H9 (cell line): ENCODE measurements around the gene FATE1. TPM values are rescaled to one million over a fixed set of nuclear protein-coding genes. Genes with fewer than 3 reads are reported as not detected.

Experiments used
- DNase-seq: peaks from one replicate; pipeline ENCODE4 v3.0.0-alpha.2; 2017
- H2AFZ ChIP-seq: one replicate; pipeline ENCODE4 v1.6.1; 2013; ENCODE audit warnings: mild to moderate bottlenecking, low read length, control low read depth, moderate library complexity
- H2AK5ac ChIP-seq: 2 replicates; pipeline ENCODE4 v1.6.1; 2013; ENCODE audit warnings: low read length, control low read depth, mixed read lengths; ENCODE audit not compliant: insufficient read length
- H2BK120ac ChIP-seq: one replicate; pipeline ENCODE4 v1.6.1; 2013; ENCODE audit warnings: low read depth, mild to moderate bottlenecking, low read length, control low read depth, inconsistent platforms; ENCODE audit not compliant: poor library complexity, severe bottlenecking
- H2BK12ac ChIP-seq: 2 replicates; pipeline ENCODE4 v1.6.1; 2013; ENCODE audit warnings: low read length, control low read depth, mixed read lengths, low read depth; ENCODE audit not compliant: insufficient read length
- H2BK15ac ChIP-seq: 2 replicates; pipeline ENCODE4 v1.6.1; 2013; ENCODE audit warnings: low read depth, low read length, control low read depth
- H2BK20ac ChIP-seq: one replicate; pipeline ENCODE4 v1.6.1; 2013; ENCODE audit warnings: low read depth, mild to moderate bottlenecking, low read length, control low read depth, inconsistent platforms; ENCODE audit not compliant: poor library complexity, severe bottlenecking
- H2BK5ac ChIP-seq: 2 replicates; pipeline ENCODE4 v1.6.1; 2013; ENCODE audit warnings: low read length, control low read depth, mixed read lengths; ENCODE audit not compliant: insufficient read length
- H3K14ac ChIP-seq: 2 replicates; pipeline ENCODE4 v1.6.1; 2013; ENCODE audit warnings: low read length, control low read depth; ENCODE audit not compliant: insufficient read depth
- H3K18ac ChIP-seq: 2 replicates; pipeline ENCODE4 v1.6.1; 2013; ENCODE audit warnings: low read depth, mild to moderate bottlenecking, mixed read lengths, low read length, control low read depth; ENCODE audit not compliant: insufficient read length
- H3K23ac ChIP-seq: 2 replicates; pipeline ENCODE4 v1.6.1; 2013; ENCODE audit warnings: low read length, control low read depth, mixed read lengths, low read depth; ENCODE audit not compliant: insufficient read length
- H3K23me2 ChIP-seq: 2 replicates; pipeline ENCODE4 v1.6.1; 2013; ENCODE audit warnings: low read depth, mild to moderate bottlenecking, mixed read lengths, low read length, control low read depth; ENCODE audit not compliant: insufficient read length, poor library complexity, severe bottlenecking
- H3K27ac ChIP-seq: 2 replicates; pipeline ENCODE4 v1.5.1; 2013; ENCODE audit warnings: low read length, control low read depth, mixed read lengths, low read depth; ENCODE audit not compliant: insufficient read length
- H3K27me3 ChIP-seq: 2 replicates; pipeline ENCODE4 v1.6.1; 2013; ENCODE audit warnings: low read length, control low read depth, inconsistent platforms; ENCODE audit not compliant: insufficient read depth
- H3K4ac ChIP-seq: 2 replicates; pipeline ENCODE4 v1.6.1; 2013; ENCODE audit warnings: low read depth, mild to moderate bottlenecking, control low read depth, inconsistent platforms, low read length, moderate library complexity
- H3K4me1 ChIP-seq: 2 replicates; pipeline ENCODE4 v1.6.1; 2013; ENCODE audit warnings: low read length, control low read depth, inconsistent platforms; ENCODE audit not compliant: insufficient read depth
- H3K4me2 ChIP-seq: 2 replicates; pipeline ENCODE4 v1.6.1; 2013; ENCODE audit warnings: low read length, control low read depth, mixed read lengths; ENCODE audit not compliant: insufficient read length, insufficient read depth
- H3K56ac ChIP-seq: 2 replicates; pipeline ENCODE4 v1.6.1; 2013; ENCODE audit warnings: low read depth, mild to moderate bottlenecking, mixed read lengths, low read length, control low read depth; ENCODE audit not compliant: insufficient read length
- H3K79me1 ChIP-seq: 2 replicates; pipeline ENCODE4 v1.6.1; 2013; ENCODE audit warnings: low read depth, mild to moderate bottlenecking, moderate library complexity, low read length, control low read depth, inconsistent platforms; ENCODE audit not compliant: insufficient read depth, poor library complexity, severe bottlenecking
- H3K79me2 ChIP-seq: 2 replicates; pipeline ENCODE4 v1.6.1; 2013; ENCODE audit warnings: low read length, control low read depth, inconsistent platforms; ENCODE audit not compliant: insufficient read depth
- H3K9ac ChIP-seq: 2 replicates; pipeline ENCODE4 v1.6.1; 2013; ENCODE audit warnings: low read length, control low read depth, mixed read lengths; ENCODE audit not compliant: insufficient read length; ENCODE audit errors: extremely low read depth
- H3K9me3 ChIP-seq: one replicate; pipeline ENCODE4 v1.6.1; 2013; ENCODE audit warnings: low read depth, low read length, inconsistent platforms; ENCODE audit not compliant: control insufficient read depth
- H3T11ph ChIP-seq: one replicate; pipeline ENCODE4 v1.6.1; 2013; ENCODE audit warnings: mild to moderate bottlenecking, low read length, control low read depth, inconsistent platforms
- H4K20me1 ChIP-seq: one replicate; pipeline ENCODE4 v1.6.1; 2013; ENCODE audit not compliant: control insufficient read depth, insufficient read length, insufficient read depth
- H4K5ac ChIP-seq: 2 replicates; pipeline ENCODE4 v1.6.1; 2013; ENCODE audit warnings: low read depth, mild to moderate bottlenecking, mixed read lengths, low read length, control low read depth; ENCODE audit not compliant: insufficient read length
- H4K8ac ChIP-seq: replicated peaks from 2 replicates; pipeline ENCODE4 v1.6.1; 2013; ENCODE audit warnings: low read length, control low read depth, mixed read lengths, low read depth; ENCODE audit not compliant: insufficient read length
- H4K91ac ChIP-seq: 2 replicates; pipeline ENCODE4 v1.6.1; 2013; ENCODE audit warnings: low read depth, mild to moderate bottlenecking, moderate library complexity, mixed read lengths, low read length, control low read depth; ENCODE audit not compliant: insufficient read length
- H3K27ac Mint-ChIP-seq, 3 experiments: 2 replicates in 2 of 3; 3 replicates in 1 of 3; pipeline ENCODE4 v1.8.0; 2020 to 2021; ENCODE audit warnings: mixed read lengths in 3 of 3, mild to moderate bottlenecking in 1 of 3, moderate library complexity in 1 of 3
- H3K27me3 Mint-ChIP-seq: 2 replicates; pipeline ENCODE4 v1.8.0; 2021; ENCODE audit warnings: low read depth, mild to moderate bottlenecking, moderate library complexity, mixed read lengths
- H3K36me3 Mint-ChIP-seq, 3 experiments: 2 replicates in 2 of 3; 3 replicates in 1 of 3; pipeline ENCODE4 v1.8.0; 2020 to 2021; ENCODE audit warnings: low read depth in 3 of 3, mixed read lengths in 3 of 3; ENCODE audit not compliant: insufficient read depth in 1 of 3
- H3K4me1 Mint-ChIP-seq, 2 experiments: 2 replicates each; pipeline ENCODE4 v1.8.0; 2020; ENCODE audit warnings: mixed read lengths in 2 of 2
- H3K4me3 Mint-ChIP-seq, 2 experiments: 2 replicates in 1 of 2; 3 replicates in 1 of 2; pipeline ENCODE4 v1.8.0; 2020 to 2021; ENCODE audit warnings: mild to moderate bottlenecking in 2 of 2, mixed read lengths in 2 of 2, moderate library complexity in 1 of 2
- H3K9me3 Mint-ChIP-seq, 2 experiments: 2 replicates in 1 of 2; 3 replicates in 1 of 2; pipeline ENCODE4 v1.8.0; 2020; ENCODE audit warnings: mild to moderate bottlenecking in 2 of 2, mixed read lengths in 2 of 2, moderate library complexity in 1 of 2
- CTCF ChIP-seq: fragments of 200-600 bp; sonication (generic); conservative IDR thresholded peaks from 3 replicates; pipeline ENCODE4 v1.8.0; 2021; ENCODE audit warnings: antibody characterized with exemption, mild to moderate bottlenecking
- WGBS: extraction: QIAGEN DNeasy Blood & Tissue Kit; methylation state at CpG from one replicate; pipeline ENCODE4 v1.1.7; 2013; ENCODE audit warnings: missing lambda C conversion rate, low lambda C conversion rate, mixed read lengths; ENCODE audit not compliant: insufficient read length; ENCODE audit errors: extremely low coverage; 5-methylcytosine and 5-hydroxymethylcytosine counted together
- total RNA-seq: library from RNA; stranded (reverse); gene quantifications from 2 replicates; pipeline ENCODE4 v1.2.1, GENCODE V29; 2021

The FATE1 gene
- total RNA-seq, 1 experiment from 2014 or later: not detected

- H4K5ac ChIP-seq: no peak overlapping the region
- Mint-ChIP-seq H3K4me3 (no peak overlapping the region), H3K27ac (no peak overlapping the region), H3K9me3 (peaks cover 83 to 87% of the 10 kb centered on the region in 2 experiments), H3K27me3 (peaks cover 19% of the 10 kb centered on the region), H3K4me1 (no peaks in the 10 kb centered on the region), H3K36me3 (peaks cover 6 to 12% (median 10%) of the 10 kb centered on the region in 3 experiments; a peak in 5 of 7 replicates)
- H2BK20ac ChIP-seq: no peak overlapping the region
- H3K56ac ChIP-seq: no peak overlapping the region
- H3K14ac ChIP-seq: no peak overlapping the region
- H3T11ph ChIP-seq: no peak overlapping the region
- no peak overlapping the region for H3K27ac ChIP-seq
- H4K8ac ChIP-seq: no peak overlapping the region
- no peak overlapping the region for H3K4ac ChIP-seq
- no peak overlapping the region for H2BK120ac ChIP-seq
- no peak overlapping the region for H3K9ac ChIP-seq
- no peak for TF ChIP-seq CTCF
- no CpG with 5 or more reads among the region's 7 CpGs for WGBS
- H2BK15ac ChIP-seq: no peak overlapping the region
- H3K23ac ChIP-seq: no peak overlapping the region
- H3K27me3 ChIP-seq: no peaks in the 10 kb centered on the region; the same call in 1 of the 2 replicates
- no peaks in the 10 kb centered on the region for H3K23me2 ChIP-seq
- H4K91ac ChIP-seq: no peak overlapping the region
- H2AFZ ChIP-seq: no peak overlapping the region
- H2BK12ac ChIP-seq: no peak overlapping the region
- H3K79me1 ChIP-seq: no peaks in the 10 kb centered on the region
- no peak for DNase-seq
- no peaks in the 10 kb centered on the region for H3K79me2 ChIP-seq
- H3K9me3 ChIP-seq: peaks cover 86% of the 10 kb centered on the region
- H3K4me2 ChIP-seq: no peak overlapping the region
- no peak overlapping the region for H3K18ac ChIP-seq
- no peak overlapping the region for H2AK5ac ChIP-seq
- H2BK5ac ChIP-seq: no peak overlapping the region
- H3K4me1 ChIP-seq: no peaks in the 10 kb centered on the region
- no peaks in the 10 kb centered on the region for H4K20me1 ChIP-seq
Measured at GRCh38 chrX:151738751-151739150, 22.9 kb downstream of the FATE1 start.
